HCT116 (cell line): ENCODE results near the gene DTNBP1. TPM values are rescaled to one million over a fixed set of nuclear protein-coding genes. Genes with fewer than 3 reads are reported as not detected.

ENCODE experiments used
- ATAC-seq: fragments of 200-7000 bp; cut with Tn5 transposase; 2 replicates; pipeline ENCODE4 v1.9.1; 2020; ENCODE audit warnings: mild to moderate bottlenecking, moderate library complexity
- BruUV-seq: library from RNA; stranded (reverse); fragments of 400-500 nt; replicated peaks from 2 replicates; lab custom pipeline; 2021; lab: Mats Ljungman, UMichigan
- CTCF ChIA-PET: fragments of 300-600 bp; sonication (Branson Sonifier 250); formaldehyde crosslinking; loops from one replicate; lab custom pipeline; 2021; ENCODE audit warnings: antibody characterized with exemption; lab: Charles Lee
- POLR2A ChIA-PET: fragments of 300-600, 350-600 bp; sonication (Branson Sonifier 250); formaldehyde crosslinking; loops from one replicate; lab custom pipeline; 2021; ENCODE audit warnings: antibody characterized with exemption; lab: Charles Lee
- RAD21 ChIA-PET, 2 experiments: fragments of 300-600 bp; sonication (Branson Sonifier 250); formaldehyde crosslinking; loops; one replicate each; lab custom pipeline; 2023; ENCODE audit warnings: low total read pairs in 2 of 2; ENCODE audit not compliant: uncharacterized antibody in 2 of 2, unreplicated experiment in 2 of 2, low non-redundant PET in 1 of 2; lab: Charles Lee
- DNase-seq: peaks from one replicate; pipeline ENCODE4 v3.0.0-alpha.2; 2010; ENCODE audit warnings: low read depth, low spot score
- H2AFZ ChIP-seq: fragments of 200-600 bp; shearing (Covaris generic), sonication (generic); 2 replicates; pipeline ENCODE4 v1.6.1; 2017; ENCODE audit warnings: low read depth, mixed run types, mixed read lengths, antibody characterized with exemption, low read length; ENCODE audit not compliant: poor library complexity, severe bottlenecking
- H3K27ac ChIP-seq: 2 replicates; pipeline ENCODE4 v1.5.1; 2012; ENCODE audit warnings: low read depth, low read length
- H3K27me3 ChIP-seq: fragments of 200-600 bp; sonication (generic); 2 replicates; pipeline ENCODE4 v1.6.1; 2016; ENCODE audit warnings: mixed run types, low read length, mixed read lengths; ENCODE audit not compliant: insufficient read depth
- H3K36me3 ChIP-seq, 2 experiments: fragments of 200-500 bp in 1 of 2; fragments of 200-600 bp in 1 of 2; sonication (Bioruptor generic) in 1 of 2; sonication (generic) in 1 of 2; 2 replicates each; pipeline versions ENCODE4 v1.5.1 to v1.6.1; 2014 to 2016; ENCODE audit warnings: low read length in 2 of 2, inconsistent platforms in 1 of 2, mixed read lengths in 1 of 2, mixed run types in 1 of 2; ENCODE audit not compliant: insufficient read depth in 2 of 2, control insufficient read depth in 1 of 2
- H3K4me1 ChIP-seq, 2 experiments: fragments of 200-600 bp in 1 of 2; sonication (generic) in 1 of 2; 2 replicates each; pipeline versions ENCODE4 v1.5.1 to v1.6.1; 2012 to 2017; ENCODE audit warnings: low read length in 2 of 2, inconsistent platforms in 1 of 2, mild to moderate bottlenecking in 1 of 2, mixed read lengths in 1 of 2, mixed run types in 1 of 2, moderate library complexity in 1 of 2; ENCODE audit not compliant: insufficient read depth in 2 of 2, control insufficient read depth in 1 of 2
- H3K4me2 ChIP-seq: fragments of 200-600 bp; sonication (generic); 2 replicates; pipeline ENCODE4 v1.6.1; 2017; ENCODE audit warnings: mixed run types, low read length, mixed read lengths
- H3K4me3 ChIP-seq, 2 experiments: fragments of 200-600 bp in 1 of 2; sonication (generic) in 1 of 2; replicated peaks in 1 of 2; 2 replicates each; pipeline ENCODE4 v1.5.1; 2011 to 2016; ENCODE audit warnings: low read length in 2 of 2, control low read depth in 1 of 2, low read depth in 1 of 2, mild to moderate bottlenecking in 1 of 2, mixed read lengths in 1 of 2, mixed run types in 1 of 2
- H3K79me2 ChIP-seq: fragments of 200-600 bp; sonication (generic); 2 replicates; pipeline ENCODE4 v1.6.1; 2017; ENCODE audit warnings: mild to moderate bottlenecking, mixed run types, low read length, moderate library complexity, mixed read lengths; ENCODE audit not compliant: insufficient read depth
- H3K9ac ChIP-seq: fragments of 200-600 bp; sonication (generic); 2 replicates; pipeline ENCODE4 v1.6.1; 2016; ENCODE audit warnings: low read length, mixed read lengths
- H3K9me2 ChIP-seq: fragments of 200-600 bp; sonication (generic), shearing (Covaris generic); 2 replicates; pipeline ENCODE4 v1.6.1; 2017; ENCODE audit warnings: mixed run types, mild to moderate bottlenecking, moderate library complexity; ENCODE audit not compliant: insufficient read depth
- H3K9me3 ChIP-seq, 2 experiments: fragments of 200-500 bp in 1 of 2; fragments of 200-600 bp in 1 of 2; sonication (Bioruptor generic) in 1 of 2; sonication (generic) in 1 of 2; 2 replicates each; pipeline ENCODE4 v1.6.1; 2014 to 2017; ENCODE audit warnings: low read length in 2 of 2, mixed read lengths in 2 of 2, inconsistent platforms in 1 of 2, low read depth in 1 of 2, mild to moderate bottlenecking in 1 of 2, mixed run types in 1 of 2, moderate library complexity in 1 of 2; ENCODE audit not compliant: control insufficient read depth in 1 of 2, insufficient read depth in 1 of 2
- H4K20me1 ChIP-seq: fragments of 200-600 bp; sonication (generic), shearing (Covaris generic); 2 replicates; pipeline ENCODE4 v1.6.1; 2017; ENCODE audit warnings: mixed run types, mild to moderate bottlenecking, moderate library complexity; ENCODE audit not compliant: insufficient read depth
- CBX3 ChIP-seq: IDR thresholded peaks from 2 replicates; pipeline ENCODE4 v1.6.1; 2012; ENCODE audit warnings: low read depth
- ELF1 ChIP-seq: IDR thresholded peaks from 2 replicates; pipeline ENCODE4 v1.6.1; 2012; ENCODE audit warnings: low read depth, borderline replicate concordance
- EZH2 ChIP-seq: fragments of 200-600 bp; sonication (generic); IDR thresholded peaks from 2 replicates; pipeline ENCODE4 v1.6.1; 2017; ENCODE audit warnings: antibody characterized with exemption, mixed run types
- EZH2phosphoT487 ChIP-seq: fragments of 200-600 bp; IDR thresholded peaks from 2 replicates; pipeline ENCODE4 v1.6.1; 2018; ENCODE audit warnings: antibody characterized with exemption, borderline replicate concordance
- POLR2A ChIP-seq: IDR thresholded peaks from 2 replicates; pipeline ENCODE4 v1.7.0; 2011; ENCODE audit warnings: borderline replicate concordance; ENCODE audit not compliant: insufficient read depth, insufficient read length; ENCODE audit errors: extremely low read depth
- POLR2AphosphoS5 ChIP-seq: IDR thresholded peaks from 2 replicates; pipeline ENCODE4 v1.6.1; 2011; ENCODE audit warnings: mild to moderate bottlenecking, low read depth, low read length, moderate library complexity
- RAD21 ChIP-seq: IDR thresholded peaks from 2 replicates; pipeline ENCODE4 v1.6.1; 2012; ENCODE audit warnings: low read depth, mild to moderate bottlenecking
- SP1 ChIP-seq: IDR thresholded peaks from 2 replicates; pipeline ENCODE4 v1.6.1; 2012; ENCODE audit warnings: low read depth
- SRF ChIP-seq: IDR thresholded peaks from 2 replicates; pipeline ENCODE4 v1.6.1; 2012; ENCODE audit warnings: low read depth
- TCF7L2 ChIP-seq: IDR thresholded peaks from 2 replicates; pipeline ENCODE4 v1.7.0; 2011; ENCODE audit warnings: borderline replicate concordance, inconsistent platforms; ENCODE audit not compliant: insufficient read depth, insufficient read length; ENCODE audit errors: extremely low read depth
- ZFX ChIP-seq: fragments of 450-650 bp; IDR thresholded peaks from 2 replicates; pipeline ENCODE4 v1.6.1; 2017
- ZNF274 ChIP-seq: fragments of 200-500 bp; sonication (Bioruptor generic); IDR thresholded peaks from 2 replicates; pipeline ENCODE4 v1.6.1; 2014; ENCODE audit warnings: mild to moderate bottlenecking, low read depth, low read length, inconsistent platforms
- intact Hi-C: fragments of 100-400 bp; cut with micrococcal nuclease; formaldehyde crosslinking; loops from 2 replicates; pipeline ENCODE4 v1.10.0; 2022
- total RNA-seq: library from RNA; stranded (reverse); gene quantifications from one replicate; pipeline ENCODE4 v1.2.1, GENCODE V29; 2021; ENCODE audit not compliant: unreplicated experiment
- TF ChIP-seq, protein P1 (sequence below): IDR thresholded peaks from 2 replicates; pipeline ENCODE4 v1.6.1; 2012
- TF ChIP-seq, protein P2 (sequence below): IDR thresholded peaks from 2 replicates; pipeline ENCODE4 v1.6.1; 2011; ENCODE audit warnings: mild to moderate bottlenecking, low read length, moderate library complexity; ENCODE audit not compliant: insufficient replicate concordance; ENCODE audit errors: extremely low read depth
- TF ChIP-seq, protein P3 (sequence below): IDR thresholded peaks from 2 replicates; pipeline ENCODE4 v1.6.1; 2012; ENCODE audit warnings: low read depth
- TF ChIP-seq, protein P4 (sequence below): IDR thresholded peaks from 2 replicates; pipeline ENCODE4 v1.6.1; 2012
- TF ChIP-seq, protein P5 (sequence below), 3 experiments: fragments of 200-600 bp in 1 of 3; sonication (generic) in 1 of 3; IDR thresholded peaks in 2 of 3; conservative IDR thresholded peaks in 1 of 3; 2 replicates each; pipeline ENCODE4 v1.5.1; 2012 to 2017; ENCODE audit warnings: low read depth in 2 of 3, low read length in 2 of 3, antibody characterized with exemption in 1 of 3, borderline replicate concordance in 1 of 3, control low read depth in 1 of 3, mild to moderate bottlenecking in 1 of 3, mixed read lengths in 1 of 3, mixed run types in 1 of 3, moderate library complexity in 1 of 3; ENCODE audit not compliant: insufficient read depth in 1 of 3

DTNBP1 gene
- total RNA-seq, 1 experiment from 2014 or later, result 16.7 TPM

DNA sequence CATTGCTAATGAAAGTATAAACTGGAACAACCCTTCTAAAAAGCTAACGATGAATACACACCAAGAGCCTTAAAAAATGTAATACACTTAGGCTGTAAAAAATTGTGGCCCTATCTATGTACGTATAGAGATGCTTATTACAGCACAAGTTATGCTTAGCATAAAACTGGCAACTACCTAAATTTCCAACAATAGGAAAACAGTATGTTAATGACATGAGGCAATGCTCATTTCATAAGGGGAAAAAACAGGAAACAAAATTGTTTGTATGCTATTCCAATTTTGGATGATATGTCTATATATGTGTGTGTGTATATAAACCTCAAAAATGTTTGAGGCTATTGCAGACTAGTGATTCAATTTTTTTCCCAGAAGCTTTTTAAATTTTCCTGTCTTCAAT lies 82.5 kb downstream of the DTNBP1 start:
- POLR2A ChIA-PET, result no interaction called here
- Histone ChIP-seq H3K27ac (no peak overlapping the region), H3K27me3 (no peaks in the 10 kb centered on the region), H3K9ac (no peak overlapping the region), H3K79me2 (no peaks in the 10 kb centered on the region), H3K4me1 (no peaks in the 10 kb centered on the region), H3K9me2 (no peaks in the 10 kb centered on the region), H3K4me2 (no peak overlapping the region), H3K9me3 (no peaks in the 10 kb centered on the region), H2AFZ (no peak overlapping the region), H3K36me3 (no peaks in the 10 kb centered on the region), H3K4me3 (no peak overlapping the region), H4K20me1 (no peaks in the 10 kb centered on the region; the same call in 1 of the 2 replicates)
- ATAC-seq (no peak), DNase-seq (no peak)
- BruUV-seq, result no TSS peak
- RAD21 ChIA-PET, result no interaction called here
- TF ChIP-seq, protein P1, sequence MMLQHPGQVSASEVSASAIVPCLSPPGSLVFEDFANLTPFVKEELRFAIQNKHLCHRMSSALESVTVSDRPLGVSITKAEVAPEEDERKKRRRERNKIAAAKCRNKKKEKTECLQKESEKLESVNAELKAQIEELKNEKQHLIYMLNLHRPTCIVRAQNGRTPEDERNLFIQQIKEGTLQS, result no peak
- TF ChIP-seq RAD21 (no peak), ZNF274 (no peak), SP1 (no peak), POLR2AphosphoS5 (no peak), SRF (no peak), TCF7L2 (no peak), POLR2A (no peak), EZH2phosphoT487 (no peak), CBX3 (no peak), ZFX (no peak), EZH2 (no peak), ELF1 (no peak)
- TF ChIP-seq, protein P2, sequence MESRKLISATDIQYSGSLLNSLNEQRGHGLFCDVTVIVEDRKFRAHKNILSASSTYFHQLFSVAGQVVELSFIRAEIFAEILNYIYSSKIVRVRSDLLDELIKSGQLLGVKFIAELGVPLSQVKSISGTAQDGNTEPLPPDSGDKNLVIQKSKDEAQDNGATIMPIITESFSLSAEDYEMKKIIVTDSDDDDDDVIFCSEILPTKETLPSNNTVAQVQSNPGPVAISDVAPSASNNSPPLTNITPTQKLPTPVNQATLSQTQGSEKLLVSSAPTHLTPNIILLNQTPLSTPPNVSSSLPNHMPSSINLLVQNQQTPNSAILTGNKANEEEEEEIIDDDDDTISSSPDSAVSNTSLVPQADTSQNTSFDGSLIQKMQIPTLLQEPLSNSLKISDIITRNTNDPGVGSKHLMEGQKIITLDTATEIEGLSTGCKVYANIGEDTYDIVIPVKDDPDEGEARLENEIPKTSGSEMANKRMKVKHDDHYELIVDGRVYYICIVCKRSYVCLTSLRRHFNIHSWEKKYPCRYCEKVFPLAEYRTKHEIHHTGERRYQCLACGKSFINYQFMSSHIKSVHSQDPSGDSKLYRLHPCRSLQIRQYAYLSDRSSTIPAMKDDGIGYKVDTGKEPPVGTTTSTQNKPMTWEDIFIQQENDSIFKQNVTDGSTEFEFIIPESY, result no peak
- TF ChIP-seq, protein P3, sequence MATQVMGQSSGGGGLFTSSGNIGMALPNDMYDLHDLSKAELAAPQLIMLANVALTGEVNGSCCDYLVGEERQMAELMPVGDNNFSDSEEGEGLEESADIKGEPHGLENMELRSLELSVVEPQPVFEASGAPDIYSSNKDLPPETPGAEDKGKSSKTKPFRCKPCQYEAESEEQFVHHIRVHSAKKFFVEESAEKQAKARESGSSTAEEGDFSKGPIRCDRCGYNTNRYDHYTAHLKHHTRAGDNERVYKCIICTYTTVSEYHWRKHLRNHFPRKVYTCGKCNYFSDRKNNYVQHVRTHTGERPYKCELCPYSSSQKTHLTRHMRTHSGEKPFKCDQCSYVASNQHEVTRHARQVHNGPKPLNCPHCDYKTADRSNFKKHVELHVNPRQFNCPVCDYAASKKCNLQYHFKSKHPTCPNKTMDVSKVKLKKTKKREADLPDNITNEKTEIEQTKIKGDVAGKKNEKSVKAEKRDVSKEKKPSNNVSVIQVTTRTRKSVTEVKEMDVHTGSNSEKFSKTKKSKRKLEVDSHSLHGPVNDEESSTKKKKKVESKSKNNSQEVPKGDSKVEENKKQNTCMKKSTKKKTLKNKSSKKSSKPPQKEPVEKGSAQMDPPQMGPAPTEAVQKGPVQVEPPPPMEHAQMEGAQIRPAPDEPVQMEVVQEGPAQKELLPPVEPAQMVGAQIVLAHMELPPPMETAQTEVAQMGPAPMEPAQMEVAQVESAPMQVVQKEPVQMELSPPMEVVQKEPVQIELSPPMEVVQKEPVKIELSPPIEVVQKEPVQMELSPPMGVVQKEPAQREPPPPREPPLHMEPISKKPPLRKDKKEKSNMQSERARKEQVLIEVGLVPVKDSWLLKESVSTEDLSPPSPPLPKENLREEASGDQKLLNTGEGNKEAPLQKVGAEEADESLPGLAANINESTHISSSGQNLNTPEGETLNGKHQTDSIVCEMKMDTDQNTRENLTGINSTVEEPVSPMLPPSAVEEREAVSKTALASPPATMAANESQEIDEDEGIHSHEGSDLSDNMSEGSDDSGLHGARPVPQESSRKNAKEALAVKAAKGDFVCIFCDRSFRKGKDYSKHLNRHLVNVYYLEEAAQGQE, result no peak
- TF ChIP-seq, protein P4, sequence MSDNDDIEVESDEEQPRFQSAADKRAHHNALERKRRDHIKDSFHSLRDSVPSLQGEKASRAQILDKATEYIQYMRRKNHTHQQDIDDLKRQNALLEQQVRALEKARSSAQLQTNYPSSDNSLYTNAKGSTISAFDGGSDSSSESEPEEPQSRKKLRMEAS, result no peak
- TF ChIP-seq, protein P5, sequence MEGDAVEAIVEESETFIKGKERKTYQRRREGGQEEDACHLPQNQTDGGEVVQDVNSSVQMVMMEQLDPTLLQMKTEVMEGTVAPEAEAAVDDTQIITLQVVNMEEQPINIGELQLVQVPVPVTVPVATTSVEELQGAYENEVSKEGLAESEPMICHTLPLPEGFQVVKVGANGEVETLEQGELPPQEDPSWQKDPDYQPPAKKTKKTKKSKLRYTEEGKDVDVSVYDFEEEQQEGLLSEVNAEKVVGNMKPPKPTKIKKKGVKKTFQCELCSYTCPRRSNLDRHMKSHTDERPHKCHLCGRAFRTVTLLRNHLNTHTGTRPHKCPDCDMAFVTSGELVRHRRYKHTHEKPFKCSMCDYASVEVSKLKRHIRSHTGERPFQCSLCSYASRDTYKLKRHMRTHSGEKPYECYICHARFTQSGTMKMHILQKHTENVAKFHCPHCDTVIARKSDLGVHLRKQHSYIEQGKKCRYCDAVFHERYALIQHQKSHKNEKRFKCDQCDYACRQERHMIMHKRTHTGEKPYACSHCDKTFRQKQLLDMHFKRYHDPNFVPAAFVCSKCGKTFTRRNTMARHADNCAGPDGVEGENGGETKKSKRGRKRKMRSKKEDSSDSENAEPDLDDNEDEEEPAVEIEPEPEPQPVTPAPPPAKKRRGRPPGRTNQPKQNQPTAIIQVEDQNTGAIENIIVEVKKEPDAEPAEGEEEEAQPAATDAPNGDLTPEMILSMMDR (IDR thresholded peaks at IDR 0.05 in 2 of 3, conservative IDR thresholded peaks at IDR 0.05 in 1 of 3; ENCODE audit: borderline replicate concordance in 1 of 3, insufficient read depth in 1 of 3, low read depth in 2 of 3, low read length in 2 of 3), result no peak
- CTCF ChIA-PET, result no interaction called here
- intact Hi-C loops, result no loop called here
